Stimulated activated CD8-positive, alpha-beta memory T cell treated with anti-CD3 and anti-CD28 coated beads, Interleukin-12 subunit alpha, Interleukin-12 subunit beta, amount 100 ng/mL, for 24 hours (primary cell): Measurements from ENCODE around the gene ZNF319.

ENCODE experiments used
- DNase-seq: peaks from one replicate; pipeline ENCODE4 v3.0.0-alpha.2; 2020; ENCODE audit errors: extremely low read depth

The ZNF319 gene

GRCh38 chr16:57999971-58000705 is at the start of gene ZNF319:
Gene ZNF319 (minus strand): TSS chr16:58000672. CDS start chr16:57998265, 2,407 bp downstream.
- no peak for DNase-seq

DNA sequence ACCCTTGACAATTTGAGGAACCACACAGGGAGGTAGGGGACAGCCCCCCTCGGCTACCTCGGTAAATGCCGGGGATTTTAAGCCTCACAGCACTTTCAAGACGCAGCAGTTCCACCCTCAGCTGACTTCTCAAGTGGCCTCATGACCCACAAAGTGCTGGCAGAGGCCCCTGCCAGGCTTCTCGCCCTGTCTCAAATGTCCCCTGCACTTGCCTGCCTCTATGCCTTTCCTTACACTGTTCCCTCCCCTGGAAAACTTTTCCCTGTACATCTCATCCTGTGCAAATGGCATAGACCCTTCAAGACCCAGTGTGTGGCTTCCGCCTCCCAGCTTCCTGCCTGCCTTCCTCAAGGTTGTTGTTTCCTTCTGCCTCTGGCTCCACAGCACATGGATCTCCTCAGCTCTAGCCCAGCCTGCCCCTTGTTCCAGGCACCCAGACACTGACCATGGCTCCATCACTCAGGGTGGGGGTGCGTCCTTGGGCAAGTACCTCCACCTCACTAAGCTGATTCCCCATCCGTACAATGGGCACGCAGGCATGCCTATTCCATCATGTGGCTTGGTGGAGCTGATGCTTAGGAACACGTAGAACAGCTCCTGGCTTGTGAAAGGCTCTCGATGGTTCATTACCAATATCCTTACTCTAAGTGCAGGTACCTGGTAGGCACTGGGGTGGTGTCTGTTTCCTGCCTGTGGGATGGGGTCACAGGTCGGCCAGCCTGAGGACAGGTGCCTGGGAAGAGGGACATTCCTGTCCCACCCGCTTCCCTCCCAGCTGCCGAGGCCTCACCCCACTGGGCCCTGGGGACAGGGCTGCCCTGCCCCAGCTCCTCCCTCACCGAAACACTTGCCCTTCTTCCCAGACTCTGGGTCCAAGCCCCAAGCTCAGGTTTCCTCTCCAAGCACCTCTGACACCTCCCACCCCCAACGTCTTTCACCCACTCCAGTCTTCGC is 49.0 kb upstream of the ZNF319 start:
- no peak for DNase-seq

- DNase-seq: no peak
Measured at GRCh38 chr16:58048494-58049231, 48.2 kb upstream of the ZNF319 start.

DNA sequence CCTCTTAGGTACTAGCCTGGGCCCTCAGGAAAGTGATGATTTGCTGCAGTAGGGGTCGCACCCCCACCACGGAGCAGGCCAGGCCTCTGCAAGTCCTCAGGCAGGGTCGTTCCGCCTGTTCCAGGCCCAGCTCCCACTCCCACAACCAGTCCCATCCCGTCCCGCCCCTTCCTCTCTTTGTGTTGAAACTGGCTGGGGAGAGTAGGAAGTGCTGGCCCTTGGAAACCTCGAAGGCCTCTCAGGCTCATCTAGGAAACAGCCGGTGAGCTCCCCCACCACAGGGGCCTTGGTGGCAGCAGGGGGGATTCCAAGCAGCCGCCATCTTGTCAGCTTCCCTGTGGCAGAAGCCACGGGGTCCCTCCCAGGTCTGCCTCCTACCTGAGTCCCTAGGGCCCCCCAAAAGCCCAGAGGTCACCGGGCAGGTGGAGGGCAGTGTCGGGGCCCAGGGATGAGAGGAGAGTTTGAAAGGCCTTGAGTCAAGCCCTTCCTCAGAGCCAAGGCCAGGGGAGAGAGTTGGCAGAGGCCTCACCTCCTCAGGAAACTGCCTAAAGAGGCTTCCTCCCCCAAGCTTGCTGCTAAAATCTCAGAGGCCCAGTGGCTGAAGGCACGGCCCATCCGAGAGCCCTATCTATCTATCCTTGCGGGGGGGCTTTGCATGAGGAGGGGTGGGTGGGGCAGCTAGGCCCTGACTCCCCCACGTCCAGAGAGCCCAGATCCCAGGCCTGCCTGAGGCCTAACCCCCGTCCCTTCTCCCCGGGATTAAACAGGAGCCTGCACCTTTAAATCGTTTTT is 47.3 kb upstream of the ZNF319 start:
- no peak for DNase-seq

- no peak for DNase-seq
Measured at GRCh38 chr16:58046936-58047335, 46.5 kb upstream of the ZNF319 start.

DNA sequence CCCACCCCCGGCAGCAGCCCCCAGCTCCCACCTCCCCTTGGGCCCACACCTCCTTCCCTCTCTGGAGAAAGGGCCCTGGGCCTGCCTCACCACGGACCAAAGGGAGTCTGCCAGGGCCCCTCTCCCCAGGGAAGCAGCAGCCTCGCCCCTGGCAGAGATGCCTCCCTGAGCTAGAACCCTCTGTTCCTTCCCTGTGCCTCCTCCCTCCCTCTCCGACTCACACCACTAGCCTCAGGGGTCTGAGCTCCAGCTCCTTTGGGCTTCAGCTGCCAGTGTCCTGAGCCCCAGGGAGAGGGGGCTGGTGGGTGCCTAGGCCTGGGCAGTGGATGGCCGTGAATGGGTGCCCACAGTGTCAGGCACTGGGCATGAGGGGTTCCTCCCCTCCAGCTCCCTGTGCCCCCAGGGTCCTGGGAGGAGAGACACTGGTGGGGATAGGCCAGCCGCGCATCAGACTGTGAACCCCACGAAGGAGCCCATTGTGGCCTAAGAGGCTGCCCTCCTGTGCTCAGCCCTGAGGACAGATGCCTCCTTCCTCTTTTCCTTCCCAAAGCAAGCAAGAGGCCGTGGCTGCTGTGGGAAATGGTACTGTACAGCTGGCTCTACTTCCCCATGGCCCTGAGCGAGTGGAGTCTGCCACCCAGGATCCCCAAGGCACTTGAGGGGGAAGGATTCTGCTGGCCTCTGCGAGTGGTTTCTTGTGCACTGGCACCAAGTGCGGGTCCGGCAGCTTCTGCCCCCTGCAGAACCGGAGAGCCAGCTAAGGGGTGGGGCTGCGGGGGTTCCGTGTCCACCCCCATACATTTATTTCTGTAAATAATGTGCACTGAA is 45.8 kb upstream of the ZNF319 start:
- no peak for DNase-seq

DNA sequence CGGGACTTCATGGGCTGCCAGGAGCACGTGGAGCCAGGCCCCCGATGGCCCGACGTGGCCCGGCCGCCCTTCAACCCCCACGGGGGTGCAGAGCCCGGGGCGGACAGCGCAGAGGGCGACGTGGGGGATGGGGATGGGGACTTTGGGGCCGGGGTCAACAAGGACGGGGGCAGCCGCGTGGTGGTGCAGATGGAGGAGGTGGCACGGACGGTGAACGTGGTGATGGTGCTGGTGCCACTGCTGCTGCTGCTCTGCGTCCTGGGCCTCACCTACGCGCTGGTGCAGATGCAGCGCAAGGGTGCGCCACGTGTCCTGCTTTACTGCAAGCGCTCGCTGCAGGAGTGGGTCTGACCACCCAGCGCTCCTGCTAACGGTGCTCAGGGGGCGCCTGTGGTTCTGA is 44.6 kb upstream of the ZNF319 start:
- DNase-seq: no peak

- DNase-seq: no peak
Measured at GRCh38 chr16:58044266-58045019, 44.0 kb upstream of the ZNF319 start.

DNA sequence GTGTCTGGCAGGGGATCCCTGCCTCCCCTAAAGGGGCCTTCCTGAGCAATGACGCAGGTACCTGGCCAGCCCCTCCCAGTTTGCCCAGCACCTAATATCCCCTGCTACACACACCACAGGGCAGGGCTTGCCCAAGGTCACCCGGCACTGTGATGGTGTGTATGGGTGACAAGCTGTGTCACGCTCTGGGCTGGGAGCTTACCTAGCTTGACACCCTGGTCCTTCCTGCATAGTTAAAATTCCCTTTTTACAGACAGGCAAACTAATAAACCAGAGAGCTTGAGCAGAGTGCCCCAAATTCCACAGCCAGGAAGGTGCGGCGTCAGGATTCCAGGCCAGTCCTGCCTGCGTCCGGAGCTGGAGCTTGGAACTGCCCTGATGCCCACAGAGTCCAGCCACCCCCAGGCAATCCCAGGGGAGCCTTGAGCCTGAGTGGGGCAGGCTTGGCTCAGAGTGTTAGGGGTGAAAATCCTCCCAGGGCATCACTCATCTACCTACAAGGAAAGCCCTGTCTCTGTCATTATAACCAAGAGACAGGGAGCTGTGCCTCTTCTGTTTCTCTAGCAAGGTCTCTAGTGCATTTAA is 43.2 kb upstream of the ZNF319 start:
- no peak for DNase-seq

GRCh38 chr16:58042886-58043515 is 42.5 kb upstream of the ZNF319 start:
- no peak for DNase-seq

DNA sequence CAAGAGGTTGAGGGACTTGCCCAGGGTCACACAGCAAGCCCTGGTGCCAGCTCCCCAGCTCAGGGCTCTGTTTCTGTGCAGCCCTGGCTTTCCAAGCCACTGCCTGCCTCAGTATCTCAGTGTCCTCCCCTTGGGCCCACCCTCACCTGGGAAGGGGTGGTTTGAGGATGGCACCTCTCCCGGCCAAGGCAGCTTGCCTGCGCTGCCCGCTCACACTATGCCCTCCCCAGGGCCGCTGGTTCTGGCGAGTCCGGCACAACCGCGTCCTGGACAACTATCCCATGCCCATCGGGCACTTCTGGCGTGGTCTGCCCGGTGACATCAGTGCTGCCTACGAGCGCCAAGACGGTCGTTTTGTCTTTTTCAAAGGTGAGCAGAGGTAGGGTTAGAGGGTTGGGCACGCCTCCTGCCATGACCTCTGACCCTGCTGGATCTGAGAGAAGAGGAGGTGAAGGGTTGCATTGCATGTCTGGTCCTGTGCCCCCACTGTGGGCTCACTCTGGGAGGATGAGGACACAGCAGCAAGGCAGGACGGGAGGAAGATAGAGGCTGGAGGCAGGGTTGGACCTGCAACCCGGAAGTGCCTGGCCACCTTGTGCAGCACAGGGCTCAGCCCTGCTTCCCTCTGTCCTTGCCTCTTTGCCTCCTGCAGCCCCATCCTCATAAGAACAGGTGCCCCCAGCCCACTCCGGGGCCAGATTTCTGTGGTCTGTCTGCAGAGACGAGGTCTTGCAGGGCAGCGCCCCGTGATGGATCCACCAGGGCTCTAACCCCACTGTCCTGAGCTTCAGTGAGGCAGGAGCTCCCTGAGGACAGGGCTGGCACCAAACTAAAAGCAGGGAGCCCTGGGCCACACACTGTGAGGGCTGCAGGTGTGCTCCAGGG is 41.8 kb upstream of the ZNF319 start:
- DNase-seq: no peak

DNA sequence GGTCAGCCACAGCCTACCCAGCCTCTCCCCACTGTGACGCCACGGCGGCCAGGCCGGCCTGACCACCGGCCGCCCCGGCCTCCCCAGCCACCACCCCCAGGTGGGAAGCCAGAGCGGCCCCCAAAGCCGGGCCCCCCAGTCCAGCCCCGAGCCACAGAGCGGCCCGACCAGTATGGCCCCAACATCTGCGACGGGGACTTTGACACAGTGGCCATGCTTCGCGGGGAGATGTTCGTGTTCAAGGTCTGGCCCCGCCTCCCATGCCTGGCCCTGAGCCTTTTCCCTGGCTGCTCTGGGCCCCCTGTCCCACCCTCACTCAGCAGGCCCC is 41.1 kb upstream of the ZNF319 start:
- DNase-seq: no peak

GRCh38 chr16:58040945-58041627 is 40.6 kb upstream of the ZNF319 start:
- no peak for DNase-seq

DNA sequence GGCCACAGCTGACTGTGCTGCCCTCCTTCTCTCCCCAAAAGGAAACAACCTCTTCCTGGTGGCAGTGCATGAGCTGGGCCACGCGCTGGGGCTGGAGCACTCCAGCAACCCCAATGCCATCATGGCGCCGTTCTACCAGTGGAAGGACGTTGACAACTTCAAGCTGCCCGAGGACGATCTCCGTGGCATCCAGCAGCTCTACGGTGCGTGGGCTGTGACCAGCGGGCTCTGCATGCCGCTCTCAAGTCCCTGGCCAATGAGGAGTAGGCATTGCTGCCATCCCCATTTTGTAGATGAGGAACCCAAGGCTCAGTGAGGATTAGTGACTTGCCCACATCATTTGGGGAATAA is 40.0 kb upstream of the ZNF319 start:
- DNase-seq: no peak

DNA sequence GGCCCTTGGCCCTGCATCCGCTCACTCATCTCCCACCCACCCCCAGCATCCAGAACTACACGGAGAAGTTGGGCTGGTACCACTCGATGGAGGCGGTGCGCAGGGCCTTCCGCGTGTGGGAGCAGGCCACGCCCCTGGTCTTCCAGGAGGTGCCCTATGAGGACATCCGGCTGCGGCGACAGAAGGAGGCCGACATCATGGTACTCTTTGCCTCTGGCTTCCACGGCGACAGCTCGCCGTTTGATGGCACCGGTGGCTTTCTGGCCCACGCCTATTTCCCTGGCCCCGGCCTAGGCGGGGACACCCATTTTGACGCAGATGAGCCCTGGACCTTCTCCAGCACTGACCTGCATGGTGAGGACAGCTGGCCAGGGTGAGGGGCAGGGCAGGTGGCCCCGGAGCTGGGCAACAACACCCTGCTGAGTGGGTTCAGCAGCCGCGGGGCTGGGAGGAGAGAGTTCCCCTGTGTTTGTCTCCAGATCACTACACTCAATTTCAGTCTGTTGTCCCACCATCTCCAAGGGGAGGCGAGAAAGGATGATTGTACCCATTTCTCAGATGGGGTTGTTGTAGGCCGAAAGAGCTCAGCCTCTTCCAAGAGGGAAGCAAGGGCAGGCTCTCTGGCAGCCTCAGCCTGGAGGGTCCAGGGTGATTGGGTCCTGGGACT is 39.5 kb upstream of the ZNF319 start:
- DNase-seq: no peak

DNA sequence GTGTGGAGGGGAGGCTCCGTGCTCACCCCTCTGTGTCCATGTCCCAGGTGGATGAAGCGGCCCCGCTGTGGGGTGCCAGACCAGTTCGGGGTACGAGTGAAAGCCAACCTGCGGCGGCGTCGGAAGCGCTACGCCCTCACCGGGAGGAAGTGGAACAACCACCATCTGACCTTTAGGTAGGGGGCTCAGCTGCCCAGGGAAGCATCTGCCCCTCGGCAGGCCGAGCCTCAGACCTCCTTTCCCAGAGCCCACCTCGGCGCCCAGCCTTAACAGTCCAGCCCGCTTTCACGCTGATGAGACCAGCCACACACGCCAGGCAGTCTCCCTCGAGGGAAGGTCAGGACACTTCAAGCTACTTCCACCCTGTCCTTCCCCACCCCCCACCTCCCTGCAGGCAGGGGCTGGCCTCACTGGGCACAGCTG is 37.8 kb upstream of the ZNF319 start:
- DNase-seq: no peak
